ENCODE data around the gene AHCYL2.

Gene AHCYL2

GRCh38 chr7:129188892-129189660 lies 35.8 kb upstream of the AHCYL2 start:
- Histone ChIP-seq H3K79me2 (ENCODE audit: insufficient read depth, low read length) (no peaks in the 10 kb centered on the region), H3K9me2 (replicated peaks; ENCODE audit: insufficient read depth, low read length) (no peaks in the 10 kb centered on the region), H3K9ac (ENCODE audit: low read length) (peak overlapping the region; percentile 25), H3F3A (ENCODE audit: insufficient read depth) (no peaks in the 10 kb centered on the region), H3K4me3 (ENCODE audit: insufficient read depth, low read length, poor library complexity, severe bottlenecking) (peak overlapping the region; percentile 32), H3K27me3 (ENCODE audit: low read length) (no peaks in the 10 kb centered on the region), H2AFZ (ENCODE audit: low read depth, low read length, severe bottlenecking) (peak overlapping the region; percentile 56), H3K9me3 (ENCODE audit: insufficient read depth, low read length) (no peaks in the 10 kb centered on the region), H3K27ac (ENCODE audit: low read depth, low read length) (no peak overlapping the region), H3K4me2 (ENCODE audit: low read depth, low read length, poor library complexity, severe bottlenecking) (peak overlapping the region; percentile 41), H3K36me3 (ENCODE audit: low read length) (no peaks in the 10 kb centered on the region), H4K20me1 (ENCODE audit: low read depth, low read length) (no peaks in the 10 kb centered on the region)
- TF ChIP-seq EZH2phosphoT487 (conservative IDR thresholded peaks at IDR 0.05; ENCODE audit: low read length) (no peak), CTCF (IDR thresholded peaks at IDR 0.05; ENCODE audit: insufficient read depth, low read length, poor library complexity, severe bottlenecking) (no peak)

- Histone ChIP-seq H3K9ac (ENCODE audit: low read length) (no peak overlapping the region), H3K4me2 (ENCODE audit: low read depth, low read length, poor library complexity, severe bottlenecking) (no peak overlapping the region), H2AFZ (ENCODE audit: low read depth, low read length, severe bottlenecking) (no peak overlapping the region), H3K9me2 (replicated peaks; ENCODE audit: insufficient read depth, low read length) (no peaks in the 10 kb centered on the region), H3F3A (ENCODE audit: insufficient read depth) (no peaks in the 10 kb centered on the region), H4K20me1 (ENCODE audit: low read depth, low read length) (no peaks in the 10 kb centered on the region), H3K27ac (ENCODE audit: low read depth, low read length) (no peak overlapping the region), H3K36me3 (ENCODE audit: low read length) (no peaks in the 10 kb centered on the region), H3K4me3 (ENCODE audit: insufficient read depth, low read length, poor library complexity, severe bottlenecking) (no peak overlapping the region), H3K79me2 (ENCODE audit: insufficient read depth, low read length) (no peaks in the 10 kb centered on the region), H3K27me3 (ENCODE audit: low read length) (no peaks in the 10 kb centered on the region), H3K9me3 (ENCODE audit: insufficient read depth, low read length) (no peaks in the 10 kb centered on the region)
- TF ChIP-seq EZH2phosphoT487 (conservative IDR thresholded peaks at IDR 0.05; ENCODE audit: low read length) (no peak), CTCF (IDR thresholded peaks at IDR 0.05; ENCODE audit: insufficient read depth, low read length, poor library complexity, severe bottlenecking) (no peak)
These were observed 35.0 kb upstream of the AHCYL2 start for GRCh38 chr7:129189661-129190310.

DNA sequence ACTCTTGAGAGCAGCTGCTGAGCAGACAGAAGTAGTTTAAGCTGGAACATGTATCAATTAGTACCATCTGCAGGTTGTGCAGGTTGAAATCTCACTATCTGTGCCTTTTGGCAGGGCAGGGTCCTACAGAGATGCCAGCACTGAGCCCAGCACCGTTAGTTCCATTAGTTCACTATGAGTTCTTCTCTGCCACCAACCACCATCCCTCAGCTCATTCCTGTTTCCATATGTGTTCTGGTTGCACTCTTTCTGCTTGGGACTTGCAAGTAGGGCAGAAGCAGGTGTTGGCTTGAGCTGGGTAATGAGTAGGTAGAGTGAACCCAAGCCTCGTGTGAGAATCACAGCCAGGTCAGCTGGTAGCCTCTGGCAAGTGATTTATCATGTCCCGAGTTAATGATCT lies 33.6 kb upstream of the AHCYL2 start:
- Histone ChIP-seq H4K20me1 (ENCODE audit: low read depth, low read length) (no peaks in the 10 kb centered on the region), H3K9ac (ENCODE audit: low read length) (no peak overlapping the region), H2AFZ (ENCODE audit: low read depth, low read length, severe bottlenecking) (no peak overlapping the region), H3K27me3 (ENCODE audit: low read length) (no peaks in the 10 kb centered on the region), H3K4me2 (ENCODE audit: low read depth, low read length, poor library complexity, severe bottlenecking) (no peak overlapping the region), H3K9me3 (ENCODE audit: insufficient read depth, low read length) (no peaks in the 10 kb centered on the region), H3F3A (ENCODE audit: insufficient read depth) (no peaks in the 10 kb centered on the region), H3K27ac (ENCODE audit: low read depth, low read length) (no peak overlapping the region), H3K4me3 (ENCODE audit: insufficient read depth, low read length, poor library complexity, severe bottlenecking) (no peak overlapping the region), H3K36me3 (ENCODE audit: low read length) (no peaks in the 10 kb centered on the region), H3K9me2 (replicated peaks; ENCODE audit: insufficient read depth, low read length) (no peaks in the 10 kb centered on the region), H3K79me2 (ENCODE audit: insufficient read depth, low read length) (no peaks in the 10 kb centered on the region)
- TF ChIP-seq EZH2phosphoT487 (conservative IDR thresholded peaks at IDR 0.05; ENCODE audit: low read length) (no peak), CTCF (IDR thresholded peaks at IDR 0.05; ENCODE audit: insufficient read depth, low read length, poor library complexity, severe bottlenecking) (no peak)

Data from SU-DHL-6 (cell line).